Effector CD4-positive, alpha-beta T cell (primary cell): ENCODE measurements around the gene TRIML2.
"Not testable (repeated sequence)": the region's sequence is repeated elsewhere in the genome, so short reads cannot be mapped to it uniquely, and the experiment has no call there.

Experiments
- DNase-seq: peaks from one replicate; pipeline ENCODE4 v3.0.0-alpha.2; 2020

TRIML2 gene

GRCh38 chr4:188092824-188093223 is 16.6 kb downstream of the TRIML2 start:
- no peak for DNase-seq

GRCh38 chr4:188086858-188087257 is 22.5 kb downstream of the TRIML2 start:
- no peak for DNase-seq

GRCh38 chr4:188082796-188083195 is 26.6 kb downstream of the TRIML2 start:
- DNase-seq, result no peak

- DNase-seq, result no peak
Observed at GRCh38 chr4:188078116-188078515, 31.3 kb downstream of the TRIML2 start.

- no peak for DNase-seq
Observed at GRCh38 chr4:188076169-188076568, 33.2 kb downstream of the TRIML2 start.

GRCh38 chr4:188061083-188061482 is 48.3 kb downstream of the TRIML2 start:
- no peak for DNase-seq

- no peak for DNase-seq
Observed at GRCh38 chr4:188053302-188053701, 56.1 kb downstream of the TRIML2 start.

GRCh38 chr4:188046657-188047056 is 62.7 kb downstream of the TRIML2 start:
- no peak for DNase-seq

GRCh38 chr4:188045461-188045860 is 63.9 kb downstream of the TRIML2 start:
- not testable (repeated sequence) for DNase-seq

GRCh38 chr4:188043154-188043553 is 66.2 kb downstream of the TRIML2 start:
- DNase-seq, result no peak

- DNase-seq, result no peak
Observed at GRCh38 chr4:188042191-188042590, 67.2 kb downstream of the TRIML2 start.

GRCh38 chr4:188041721-188042120 is 67.7 kb downstream of the TRIML2 start:
- no peak for DNase-seq
